Measurements from ENCODE around the gene OR13C9.

DNA sequence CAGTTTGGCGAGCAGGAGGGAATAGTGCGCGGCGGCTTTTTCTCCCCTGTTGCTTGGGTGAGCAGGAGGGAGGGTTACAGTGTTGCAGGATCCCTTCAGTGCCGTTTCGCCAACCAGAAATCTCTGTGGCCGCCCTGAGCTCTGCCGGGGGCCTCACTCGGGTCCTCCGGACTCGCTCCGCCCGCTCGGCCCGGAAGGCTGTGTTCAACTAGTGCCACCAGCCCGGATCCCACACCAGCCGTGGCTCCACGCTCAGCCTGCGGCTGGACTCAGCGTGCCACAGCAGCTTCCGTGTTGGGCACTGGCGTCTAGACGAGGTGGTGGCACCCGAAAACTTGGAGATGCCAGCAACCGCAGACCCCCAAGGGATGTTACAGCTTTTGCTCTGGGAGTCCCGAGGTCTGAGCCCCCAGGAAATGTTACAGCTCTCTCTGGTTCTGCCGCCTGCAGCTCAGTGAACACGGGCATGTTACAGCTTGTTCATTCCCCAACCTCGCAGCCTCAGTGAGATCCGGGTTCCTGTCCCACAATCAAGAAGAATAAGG lies 16.0 kb upstream of the OR13C9 start:
- TF ChIP-seq, protein P1, sequence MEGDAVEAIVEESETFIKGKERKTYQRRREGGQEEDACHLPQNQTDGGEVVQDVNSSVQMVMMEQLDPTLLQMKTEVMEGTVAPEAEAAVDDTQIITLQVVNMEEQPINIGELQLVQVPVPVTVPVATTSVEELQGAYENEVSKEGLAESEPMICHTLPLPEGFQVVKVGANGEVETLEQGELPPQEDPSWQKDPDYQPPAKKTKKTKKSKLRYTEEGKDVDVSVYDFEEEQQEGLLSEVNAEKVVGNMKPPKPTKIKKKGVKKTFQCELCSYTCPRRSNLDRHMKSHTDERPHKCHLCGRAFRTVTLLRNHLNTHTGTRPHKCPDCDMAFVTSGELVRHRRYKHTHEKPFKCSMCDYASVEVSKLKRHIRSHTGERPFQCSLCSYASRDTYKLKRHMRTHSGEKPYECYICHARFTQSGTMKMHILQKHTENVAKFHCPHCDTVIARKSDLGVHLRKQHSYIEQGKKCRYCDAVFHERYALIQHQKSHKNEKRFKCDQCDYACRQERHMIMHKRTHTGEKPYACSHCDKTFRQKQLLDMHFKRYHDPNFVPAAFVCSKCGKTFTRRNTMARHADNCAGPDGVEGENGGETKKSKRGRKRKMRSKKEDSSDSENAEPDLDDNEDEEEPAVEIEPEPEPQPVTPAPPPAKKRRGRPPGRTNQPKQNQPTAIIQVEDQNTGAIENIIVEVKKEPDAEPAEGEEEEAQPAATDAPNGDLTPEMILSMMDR (IDR thresholded peaks at IDR 0.05) = no peak
- TF ChIP-seq POLR2AphosphoS5 (IDR thresholded peaks at IDR 0.05) (no peak), POLR2A (IDR thresholded peaks at IDR 0.05) (no peak), EP300 (IDR thresholded peaks at IDR 0.05; ENCODE audit: low read depth) (no peak)

All from transverse colon (tissue), 4 donors.